T-helper 17 cell (primary cell): ENCODE measurements around the gene SGO2. TPM values are rescaled to one million over a fixed set of nuclear protein-coding genes. Genes with fewer than 3 reads are reported as not detected.
"Not testable (repeated sequence)": the region's sequence is repeated elsewhere in the genome, so short reads cannot be mapped to it uniquely, and the experiment has no call there.

ENCODE experiments used
- ATAC-seq: fragments of 150-1000 bp; cut with Tn5 transposase; 2 replicates; pipeline ENCODE4 v1.10.0; 2021; ENCODE audit warnings: mild to moderate bottlenecking, moderate library complexity
- DNase-seq, 3 donors: peaks; one replicate each; pipeline versions ENCODE4 v3.0.0 to v3.0.0-alpha.2; 2020 to 2021
- H3K9me3 ChIP-seq: one replicate; pipeline ENCODE4 v1.7.0; 2013; ENCODE audit warnings: low read length, mild to moderate bottlenecking; ENCODE audit not compliant: control insufficient read depth, poor library complexity, severe bottlenecking
- H3K27ac Mint-ChIP-seq: one replicate; pipeline ENCODE4 v1.8.0; 2022; ENCODE audit warnings: mild to moderate bottlenecking, moderate library complexity, mixed read lengths
- H3K27me3 Mint-ChIP-seq: one replicate; pipeline ENCODE4 v1.8.0; 2022; ENCODE audit warnings: mixed read lengths
- H3K36me3 Mint-ChIP-seq: one replicate; pipeline ENCODE4 v1.8.0; 2022; ENCODE audit warnings: low read depth, mixed read lengths
- H3K4me1 Mint-ChIP-seq: one replicate; pipeline ENCODE4 v1.8.0; 2022; ENCODE audit warnings: mild to moderate bottlenecking, mixed read lengths
- H3K4me3 Mint-ChIP-seq: one replicate; pipeline ENCODE4 v1.8.0; 2022; ENCODE audit warnings: mild to moderate bottlenecking, moderate library complexity, mixed read lengths
- total RNA-seq, 4 donors: library from RNA in 2 of 4; stranded (reverse) in 2 of 4; gene quantifications; one replicate each; pipeline ENCODE4 v1.2.3 and lab custom pipeline; 2022 to 2026

SGO2 gene
- total RNA-seq, 2 donors from 2014 or later = 1.2 to 1.5 TPM

DNA sequence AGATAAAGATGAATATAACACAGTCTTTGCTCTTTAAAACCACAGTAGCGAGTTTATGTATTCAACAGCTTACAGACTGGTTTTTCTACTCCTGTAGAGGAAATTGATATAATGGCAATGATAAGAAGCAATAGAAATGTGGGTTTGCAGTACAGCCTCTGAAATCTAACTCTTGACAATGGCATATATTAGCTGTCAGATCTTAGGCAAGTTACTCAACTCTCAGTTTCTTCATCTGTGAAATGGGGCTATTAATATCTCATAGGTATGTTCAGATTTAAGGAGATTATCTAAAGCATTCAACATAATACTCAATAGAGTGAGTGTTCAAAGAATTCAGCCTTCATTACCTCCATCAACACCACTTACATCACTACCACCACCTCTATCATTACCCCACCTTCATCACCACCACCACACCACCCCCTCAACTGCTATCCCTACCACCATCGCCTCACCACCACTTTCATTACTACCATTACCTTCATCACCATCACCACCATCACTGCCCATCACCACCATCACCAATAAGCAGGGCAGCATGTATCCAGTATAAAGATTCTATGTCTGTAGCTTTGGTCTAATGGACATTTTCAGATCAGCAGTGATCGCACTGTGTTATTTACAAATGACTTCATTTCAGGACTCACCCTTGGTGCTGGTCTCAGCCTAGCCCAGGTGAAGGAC, 82.5 kb downstream of the SGO2 start:
- peaks cover 2% of the 10 kb centered on the region for H3K4me1 Mint-ChIP-seq
- ATAC-seq (no peak), DNase-seq (no peak)
- no peaks in the 10 kb centered on the region for H3K36me3 Mint-ChIP-seq
- H3K9me3 ChIP-seq = no peaks in the 10 kb centered on the region
- no peak overlapping the region for H3K4me3 Mint-ChIP-seq
- no peak overlapping the region for H3K27ac Mint-ChIP-seq
- H3K27me3 Mint-ChIP-seq = peaks cover 14% of the 10 kb centered on the region

DNA sequence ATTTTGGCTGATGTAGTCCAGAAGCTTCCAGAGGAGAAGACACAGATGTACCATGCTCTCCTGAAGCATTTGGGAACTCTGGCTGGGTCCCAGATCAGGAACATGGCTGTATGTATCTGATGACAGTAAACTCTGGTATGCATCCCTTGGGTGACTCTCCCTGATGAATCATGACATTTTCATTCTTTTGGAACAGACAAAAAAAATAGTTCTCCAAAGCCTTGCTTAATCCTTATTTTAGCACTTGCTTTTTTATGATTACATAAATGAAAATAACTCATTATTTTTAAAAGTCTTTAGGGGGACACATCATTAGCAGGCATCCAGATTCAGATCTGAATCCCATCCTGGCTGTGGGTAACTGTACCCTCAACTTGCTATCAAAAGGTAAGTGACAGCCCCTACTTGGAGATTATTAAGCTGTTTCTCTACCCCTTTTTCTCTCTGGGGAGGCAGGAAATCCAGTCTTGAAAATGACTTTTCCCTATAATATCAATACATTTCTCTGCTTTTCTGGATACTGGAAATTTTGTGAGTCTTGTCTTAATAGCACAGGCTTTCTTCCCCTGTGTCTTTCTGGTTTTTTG, 83.1 kb downstream of the SGO2 start:
- no peak for DNase-seq
- Mint-ChIP-seq H3K27me3 (peaks cover 12% of the 10 kb centered on the region), H3K36me3 (no peaks in the 10 kb centered on the region), H3K4me3 (no peak overlapping the region), H3K4me1 (no peaks in the 10 kb centered on the region), H3K27ac (no peak overlapping the region)
- ATAC-seq = no peak
- no peaks in the 10 kb centered on the region for H3K9me3 ChIP-seq

DNA sequence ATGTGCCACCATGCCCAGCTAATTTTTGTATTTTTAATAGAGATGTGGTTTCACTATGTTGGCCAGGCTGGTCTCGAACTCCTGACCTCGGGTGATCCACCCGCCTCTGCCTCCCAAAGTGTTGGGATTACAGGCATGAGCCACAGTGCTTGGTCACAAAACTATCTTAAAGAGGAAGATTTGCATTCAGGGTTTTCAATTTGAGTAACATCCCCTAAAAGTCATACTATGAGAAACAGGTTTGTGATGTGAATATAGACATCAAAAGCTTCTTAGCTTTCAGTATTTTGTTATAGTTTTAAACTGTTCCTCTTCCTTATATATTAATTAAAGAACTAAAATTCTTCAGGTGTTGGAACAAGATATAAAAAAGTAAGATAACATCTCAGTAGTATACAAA, 84.2 kb downstream of the SGO2 start:
- H3K27me3 Mint-ChIP-seq = peaks cover 16% of the 10 kb centered on the region
- H3K4me3 Mint-ChIP-seq, H3K27ac Mint-ChIP-seq, ATAC-seq, DNase-seq, H3K9me3 ChIP-seq, H3K36me3 Mint-ChIP-seq, H3K4me1 Mint-ChIP-seq: not testable (repeated sequence)

DNA sequence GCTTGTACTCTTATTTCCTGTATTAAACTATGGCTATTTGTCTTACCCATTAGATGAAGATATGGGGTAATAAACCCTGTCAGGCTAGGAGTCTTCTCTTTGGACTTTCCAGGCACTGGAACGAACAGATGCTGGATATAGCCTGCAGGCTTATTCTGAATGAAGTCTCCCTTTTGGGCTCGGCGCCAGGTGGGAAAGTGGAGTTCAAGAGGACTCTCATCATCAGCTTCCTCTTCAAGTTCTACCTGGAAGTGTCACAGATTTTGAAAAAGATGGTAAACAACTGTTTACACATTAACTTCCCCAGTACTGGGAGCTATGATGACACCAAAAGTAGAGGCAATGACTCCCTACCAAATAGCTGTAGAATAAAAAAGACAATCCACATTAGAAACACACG, 87.7 kb downstream of the SGO2 start:
- peaks cover 2% of the 10 kb centered on the region for H3K4me1 Mint-ChIP-seq
- no peaks in the 10 kb centered on the region for H3K9me3 ChIP-seq
- H3K36me3 Mint-ChIP-seq = no peaks in the 10 kb centered on the region
- H3K27ac Mint-ChIP-seq = no peak overlapping the region
- DNase-seq (no peak), ATAC-seq (no peak)
- peaks cover 22% of the 10 kb centered on the region for H3K27me3 Mint-ChIP-seq
- H3K4me3 Mint-ChIP-seq = no peak overlapping the region

DNA sequence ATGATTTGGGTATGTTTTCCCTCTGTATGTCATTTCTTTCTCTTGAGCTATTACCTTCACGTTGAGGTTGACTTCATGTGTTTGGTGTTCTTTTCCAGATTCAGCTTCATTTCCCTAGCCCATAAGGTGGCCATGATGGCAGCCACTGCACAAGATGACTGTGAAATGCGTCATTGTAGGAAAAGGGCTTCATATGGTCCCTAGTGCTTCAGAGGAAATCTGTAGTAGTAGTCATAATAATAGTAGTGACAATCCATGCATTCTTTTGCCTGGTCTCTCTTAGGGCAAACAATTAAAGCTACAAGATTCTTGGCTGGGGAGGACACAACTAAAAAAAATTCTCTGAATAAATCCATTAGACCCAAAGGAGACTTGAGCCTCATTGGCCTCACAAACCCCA, 88.2 kb downstream of the SGO2 start:
- Mint-ChIP-seq H3K36me3 (no peaks in the 10 kb centered on the region), H3K4me1 (peaks cover 2% of the 10 kb centered on the region), H3K27ac (no peak overlapping the region), H3K27me3 (peaks cover 26% of the 10 kb centered on the region), H3K4me3 (no peak overlapping the region)
- no peaks in the 10 kb centered on the region for H3K9me3 ChIP-seq
- ATAC-seq = no peak
- no peak for DNase-seq

DNA sequence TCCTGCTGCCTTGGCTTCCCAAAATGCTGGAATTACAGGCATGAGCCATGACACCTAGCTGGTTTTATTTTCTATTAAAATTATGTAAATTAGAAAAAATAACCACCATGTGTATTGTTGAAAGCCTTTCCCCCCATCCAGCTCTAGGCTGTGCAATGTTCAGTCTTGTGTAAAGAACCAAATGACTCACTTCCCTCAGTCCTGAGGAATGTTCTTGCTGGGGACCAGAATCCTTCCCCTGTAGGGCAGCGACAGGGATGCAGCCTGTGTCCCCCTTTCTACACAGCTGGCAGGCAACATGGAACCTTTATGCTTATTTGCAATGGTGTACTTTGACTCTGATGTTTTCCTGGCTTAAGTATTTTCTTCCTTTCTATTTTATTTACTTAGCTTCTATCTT, 89.2 kb downstream of the SGO2 start:
- no peaks in the 10 kb centered on the region for H3K9me3 ChIP-seq
- no peak overlapping the region for H3K4me3 Mint-ChIP-seq
- ATAC-seq (no peak), DNase-seq (no peak)
- H3K27ac Mint-ChIP-seq = no peak overlapping the region
- H3K27me3 Mint-ChIP-seq = peaks cover 31% of the 10 kb centered on the region
- H3K36me3 Mint-ChIP-seq = no peaks in the 10 kb centered on the region
- peaks cover 4% of the 10 kb centered on the region for H3K4me1 Mint-ChIP-seq

DNA sequence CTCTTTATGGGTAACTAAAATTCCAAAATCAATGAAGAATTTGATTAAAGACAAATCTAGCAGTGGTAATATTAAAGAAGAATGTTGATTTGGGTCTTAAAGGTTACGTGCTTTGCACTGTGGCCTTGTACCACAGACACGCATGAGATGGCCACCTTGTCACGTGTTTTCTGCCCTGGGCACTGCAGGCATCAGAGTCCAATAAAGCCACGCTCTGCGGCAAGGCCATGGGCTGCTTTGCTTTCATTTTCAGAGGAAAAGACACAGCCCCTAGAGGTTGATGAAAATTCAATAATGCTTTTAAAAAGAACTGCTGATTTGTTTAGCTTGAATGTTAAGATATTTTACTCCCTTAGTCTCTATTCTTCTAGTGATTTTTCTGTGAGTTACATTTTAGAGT, 90.2 kb downstream of the SGO2 start:
- peaks cover 4% of the 10 kb centered on the region for H3K4me1 Mint-ChIP-seq
- DNase-seq = no peak
- peaks cover 31% of the 10 kb centered on the region for H3K27me3 Mint-ChIP-seq
- no peaks in the 10 kb centered on the region for H3K9me3 ChIP-seq
- H3K4me3 Mint-ChIP-seq = no peak overlapping the region
- no peaks in the 10 kb centered on the region for H3K36me3 Mint-ChIP-seq
- ATAC-seq = no peak
- H3K27ac Mint-ChIP-seq = no peak overlapping the region

DNA sequence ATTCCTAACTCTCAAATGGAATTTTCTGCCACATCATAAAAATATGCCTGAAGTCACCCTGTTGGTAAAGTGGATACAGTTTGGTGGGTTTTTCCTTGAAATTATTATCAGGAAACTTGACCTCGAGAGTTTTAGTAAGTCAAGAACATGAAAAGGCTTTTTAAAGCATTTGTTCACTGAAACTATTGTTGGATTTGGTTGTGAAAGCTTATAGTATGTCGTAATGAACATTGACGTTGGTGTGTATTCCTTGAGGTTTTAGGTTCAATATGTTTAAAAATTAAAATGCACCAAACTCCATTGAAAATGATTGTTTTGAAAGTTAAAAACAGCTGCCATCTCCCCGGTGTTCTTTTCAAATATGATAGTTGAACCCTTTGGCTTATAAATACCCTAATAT, 90.6 kb downstream of the SGO2 start:
- Mint-ChIP-seq H3K4me3 (no peak overlapping the region), H3K4me1 (peaks cover 4% of the 10 kb centered on the region), H3K27me3 (peaks cover 31% of the 10 kb centered on the region), H3K27ac (no peak overlapping the region), H3K36me3 (no peaks in the 10 kb centered on the region)
- no peak for DNase-seq
- no peaks in the 10 kb centered on the region for H3K9me3 ChIP-seq
- ATAC-seq = no peak

DNA sequence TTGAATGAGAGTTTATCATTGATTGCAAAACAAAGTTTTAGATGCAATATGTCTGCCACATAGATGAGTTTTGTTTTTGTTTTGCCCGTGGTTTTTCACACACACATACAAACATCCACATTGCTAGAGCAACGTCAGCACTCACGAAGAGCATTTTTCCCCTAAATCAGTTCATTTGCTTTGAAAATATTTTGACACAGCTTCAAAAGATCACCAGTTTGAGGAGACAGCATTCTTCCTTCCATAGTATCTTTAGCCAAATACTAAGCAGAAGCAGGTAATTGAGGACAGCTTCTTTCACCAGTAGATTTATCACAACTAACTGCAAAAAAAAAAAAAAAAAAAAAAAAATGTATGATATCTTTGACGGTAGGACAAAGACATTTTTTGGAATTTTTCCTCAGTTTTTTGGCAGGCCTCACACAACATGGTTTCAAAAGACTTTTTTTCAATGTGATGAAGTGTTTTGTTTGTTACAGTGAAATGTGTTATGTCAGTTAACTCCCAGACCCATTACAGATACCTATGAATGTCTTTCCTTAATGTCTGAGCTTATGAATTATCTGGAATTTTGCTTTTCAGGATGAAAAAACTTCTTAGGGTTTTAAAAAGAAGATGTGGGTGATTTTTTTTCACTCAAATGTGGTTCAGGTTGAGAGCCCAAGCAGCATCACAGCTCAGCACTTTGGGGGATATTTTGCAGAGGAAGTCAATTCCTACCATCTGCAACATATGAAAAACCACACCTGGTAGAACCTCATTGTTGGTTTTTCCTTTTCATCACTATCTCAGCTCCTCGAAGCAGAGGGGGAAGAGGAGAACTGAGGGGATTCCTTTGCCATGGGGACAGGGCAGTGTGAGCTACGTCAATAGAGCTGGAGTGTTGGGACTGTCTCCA, 91.4 kb downstream of the SGO2 start:
- peaks cover 31% of the 10 kb centered on the region for H3K27me3 Mint-ChIP-seq
- no peak overlapping the region for H3K27ac Mint-ChIP-seq
- no peaks in the 10 kb centered on the region for H3K36me3 Mint-ChIP-seq
- no peak for ATAC-seq
- no peaks in the 10 kb centered on the region for H3K9me3 ChIP-seq
- H3K4me1 Mint-ChIP-seq = peaks cover 4% of the 10 kb centered on the region
- no peak for DNase-seq
- H3K4me3 Mint-ChIP-seq = no peak overlapping the region

DNA sequence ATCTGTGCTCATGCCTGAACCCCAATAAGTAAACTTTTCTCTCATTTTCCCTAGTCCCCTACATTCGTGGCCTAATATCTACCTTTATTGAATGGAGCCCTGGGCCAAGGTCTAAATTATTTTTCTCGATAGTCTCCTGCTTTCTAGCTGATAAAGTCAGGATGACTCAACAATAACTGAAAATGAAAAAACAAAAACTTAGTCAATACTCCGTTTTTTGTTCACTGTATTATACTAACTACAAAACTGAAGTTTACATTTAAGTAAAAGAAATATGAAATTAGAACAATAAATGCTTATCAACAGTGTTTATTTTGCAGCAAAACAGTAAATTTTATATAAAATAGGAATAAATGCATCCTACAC, 92.0 kb downstream of the SGO2 start:
- ATAC-seq (no peak), DNase-seq (no peak)
- Mint-ChIP-seq H3K4me1 (peaks cover 4% of the 10 kb centered on the region), H3K27ac (no peak overlapping the region), H3K27me3 (peaks cover 38% of the 10 kb centered on the region), H3K36me3 (no peaks in the 10 kb centered on the region), H3K4me3 (no peak overlapping the region)
- H3K9me3 ChIP-seq = no peaks in the 10 kb centered on the region

DNA sequence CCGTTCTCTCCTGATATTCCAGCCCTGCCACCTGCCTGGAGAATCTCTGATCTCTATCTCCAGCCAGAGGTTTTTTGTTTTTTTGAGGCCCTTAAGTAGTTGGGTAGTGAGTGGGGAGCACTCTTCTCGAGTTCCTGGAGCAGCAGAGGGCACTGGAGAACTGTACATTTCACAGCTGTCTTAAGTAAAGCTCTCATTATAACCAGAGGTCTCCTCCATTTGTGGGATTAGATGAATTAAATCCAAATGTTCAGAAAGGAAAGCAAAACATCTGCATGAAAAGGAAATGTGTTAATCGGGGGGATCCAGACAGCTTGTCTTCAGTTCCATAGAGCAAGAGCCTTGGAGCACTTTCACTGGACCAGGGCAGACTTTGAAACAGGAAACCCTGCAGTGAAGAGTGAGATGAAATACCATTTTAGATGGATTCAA, 92.6 kb downstream of the SGO2 start:
- peaks cover 40% of the 10 kb centered on the region for H3K27me3 Mint-ChIP-seq
- H3K4me3 Mint-ChIP-seq = no peak overlapping the region
- ATAC-seq (no peak), DNase-seq (no peak)
- H3K36me3 Mint-ChIP-seq = no peaks in the 10 kb centered on the region
- no peak overlapping the region for H3K27ac Mint-ChIP-seq
- H3K9me3 ChIP-seq = no peaks in the 10 kb centered on the region
- peaks cover 4% of the 10 kb centered on the region for H3K4me1 Mint-ChIP-seq

DNA sequence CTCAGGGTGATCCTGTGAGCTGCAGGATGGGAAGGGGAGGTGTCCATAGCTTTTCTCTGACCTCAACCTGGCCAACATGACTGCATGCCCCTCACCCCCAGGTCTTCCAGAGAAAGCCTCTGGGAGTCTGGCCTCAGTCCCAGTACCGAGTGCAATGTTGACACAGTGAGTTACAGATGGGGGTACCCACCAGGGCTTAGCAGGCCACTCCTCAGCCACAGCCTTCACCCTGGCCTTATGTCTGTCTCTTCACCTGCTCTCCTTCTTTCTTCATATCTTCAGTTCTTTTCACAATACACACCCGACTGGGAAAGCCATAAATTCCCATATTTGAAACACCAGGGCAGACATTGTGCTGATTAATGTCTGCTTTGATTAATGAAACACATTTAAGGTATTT, 93.3 kb downstream of the SGO2 start:
- H3K4me3 Mint-ChIP-seq = no peak overlapping the region

DNA sequence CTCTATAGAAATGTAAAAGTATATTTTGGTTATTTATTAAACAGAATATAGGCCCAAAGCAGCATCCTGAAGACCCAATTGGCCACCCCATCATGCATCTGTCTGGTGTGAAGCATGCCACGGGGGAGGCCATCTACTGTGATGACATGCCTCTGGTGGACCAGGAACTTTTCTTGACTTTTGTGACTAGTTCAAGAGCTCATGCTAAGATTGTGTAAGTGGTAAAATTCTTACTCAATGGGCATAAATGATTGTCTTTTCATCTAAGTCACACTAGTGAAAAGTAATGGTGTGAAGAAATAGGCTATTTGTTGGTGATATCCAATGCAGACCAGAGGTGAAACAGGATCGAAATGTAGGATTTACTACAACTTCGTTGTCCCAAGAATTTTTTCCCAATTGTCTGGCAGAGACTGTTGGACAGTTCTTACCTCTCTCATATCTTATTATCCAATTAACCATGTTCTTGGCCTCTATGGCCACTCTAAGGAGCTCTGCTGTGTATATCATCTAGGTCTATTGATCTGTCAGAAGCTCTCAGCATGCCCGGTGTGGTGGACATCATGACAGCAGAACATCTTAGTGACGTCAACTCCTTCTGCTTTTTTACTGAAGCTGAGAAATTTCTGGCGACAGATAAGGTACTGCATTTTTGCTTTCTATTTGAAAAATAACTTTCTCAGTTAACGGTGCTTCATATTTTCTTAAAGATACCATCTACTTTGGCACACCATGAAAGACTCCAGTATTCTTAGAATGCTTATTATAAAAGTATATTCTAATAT, 94.8 kb downstream of the SGO2 start:
- Mint-ChIP-seq H3K27me3 (peaks cover 47% of the 10 kb centered on the region), H3K4me3 (no peak overlapping the region), H3K27ac (no peak overlapping the region), H3K36me3 (no peaks in the 10 kb centered on the region), H3K4me1 (peaks cover 4% of the 10 kb centered on the region)
- no peaks in the 10 kb centered on the region for H3K9me3 ChIP-seq
- DNase-seq (no peak), ATAC-seq (no peak)

More for the DNA sequence above, 93.3 kb downstream of the SGO2 start:
- ATAC-seq (no peak), DNase-seq (no peak)
- Mint-ChIP-seq H3K36me3 (no peaks in the 10 kb centered on the region), H3K27ac (no peak overlapping the region), H3K4me1 (peaks cover 4% of the 10 kb centered on the region), H3K27me3 (peaks cover 44% of the 10 kb centered on the region)
- H3K9me3 ChIP-seq = no peaks in the 10 kb centered on the region
